HG03175 (cell line): Measurements from ENCODE around the gene CFAP210.

Source experiments
- ATAC-seq: cut with Tn5 transposase; IDR thresholded peaks from one replicate; pipeline ENCODE4 v1.9.1; 2021; ENCODE audit warnings: mild to moderate bottlenecking, moderate library complexity; ENCODE audit not compliant: unreplicated experiment

CFAP210 gene

DNA sequence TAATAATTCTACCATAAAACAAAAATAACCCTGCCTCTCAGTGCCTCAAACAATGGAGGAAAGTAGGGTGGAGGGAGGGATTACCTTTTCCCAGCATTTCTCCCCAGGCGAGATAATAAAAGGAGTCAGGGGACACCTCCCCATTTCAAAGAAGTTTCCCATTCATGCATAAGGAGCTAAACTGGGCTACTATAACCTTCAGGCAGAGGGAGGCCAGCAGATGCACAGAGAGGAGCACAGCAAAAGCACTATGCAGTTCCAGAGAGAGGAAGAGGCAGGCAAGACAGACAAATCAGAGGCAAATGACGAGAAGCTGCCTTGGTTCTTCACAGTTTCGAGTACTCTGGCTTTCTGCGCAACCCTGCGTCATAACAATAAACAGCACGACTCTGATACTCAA lies 17.4 kb downstream of the CFAP210 start:
- ATAC-seq: no peak

- ATAC-seq: no peak
These were observed 17.8 kb downstream of the CFAP210 start for GRCh38 chr2:169676357-169676756.

DNA sequence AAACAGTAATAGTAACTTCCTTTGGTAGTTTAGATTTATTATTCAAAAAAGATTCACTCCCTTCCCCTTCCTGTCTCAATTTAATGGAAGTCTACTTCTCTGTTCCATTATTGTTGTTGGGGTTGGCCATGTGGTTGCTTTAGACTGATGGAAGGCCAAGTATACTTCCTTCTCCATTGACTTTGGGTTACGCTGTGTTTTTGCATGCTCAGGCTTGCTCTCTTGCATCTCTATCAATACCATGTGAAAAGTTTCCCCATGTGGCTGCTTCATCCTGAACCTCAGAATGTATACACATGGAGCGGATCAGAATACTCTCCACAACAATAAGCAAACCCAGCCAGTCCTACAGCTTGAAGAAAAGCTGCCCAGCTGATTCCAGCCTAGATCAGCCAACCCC lies 20.3 kb downstream of the CFAP210 start:
- no peak for ATAC-seq

DNA sequence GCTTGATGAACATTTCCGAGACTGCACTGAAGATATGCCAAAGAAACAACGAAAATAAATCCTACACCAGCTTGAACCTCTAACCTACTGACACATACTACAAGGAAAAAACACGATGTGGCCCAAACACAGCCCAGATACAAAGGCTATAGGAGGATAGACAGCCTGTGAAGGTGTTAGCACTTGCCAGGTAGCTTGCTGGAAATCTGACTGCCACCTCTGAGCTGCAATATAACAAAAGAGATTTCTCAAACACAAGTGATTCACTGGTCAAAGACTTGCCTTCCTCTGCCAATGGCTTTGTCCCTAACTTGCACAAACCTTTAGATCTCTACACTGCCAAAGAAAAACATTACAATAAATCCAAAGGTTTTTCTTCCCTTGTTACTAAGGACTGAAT lies 21.1 kb downstream of the CFAP210 start:
- no peak for ATAC-seq

- ATAC-seq: no peak
These were observed 21.8 kb downstream of the CFAP210 start for GRCh38 chr2:169672406-169672805.

DNA sequence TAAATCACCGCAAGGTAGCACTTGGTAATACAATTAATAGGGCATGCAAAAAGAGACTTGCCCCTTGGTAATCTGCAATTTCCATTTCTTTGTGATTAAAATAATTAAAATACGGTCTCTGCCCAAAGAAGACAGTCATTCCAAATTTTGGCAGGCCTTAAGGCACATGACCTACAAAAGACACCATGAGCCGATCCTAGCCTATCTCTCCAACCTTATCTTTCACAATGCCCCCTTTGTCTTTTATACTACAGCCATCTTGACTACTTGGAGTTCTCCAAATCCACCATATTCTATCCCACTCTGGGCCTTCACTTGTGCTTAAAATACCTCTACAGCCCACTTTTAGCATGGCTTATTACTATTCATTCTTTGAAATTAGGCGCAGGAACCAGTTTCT lies 23.3 kb downstream of the CFAP210 start:
- ATAC-seq: no peak

- ATAC-seq: peak; percentile 51
These were observed 24.0 kb downstream of the CFAP210 start for GRCh38 chr2:169670215-169670651.

- ATAC-seq: no peak
These were observed 26.6 kb downstream of the CFAP210 start for GRCh38 chr2:169667583-169667982.

DNA sequence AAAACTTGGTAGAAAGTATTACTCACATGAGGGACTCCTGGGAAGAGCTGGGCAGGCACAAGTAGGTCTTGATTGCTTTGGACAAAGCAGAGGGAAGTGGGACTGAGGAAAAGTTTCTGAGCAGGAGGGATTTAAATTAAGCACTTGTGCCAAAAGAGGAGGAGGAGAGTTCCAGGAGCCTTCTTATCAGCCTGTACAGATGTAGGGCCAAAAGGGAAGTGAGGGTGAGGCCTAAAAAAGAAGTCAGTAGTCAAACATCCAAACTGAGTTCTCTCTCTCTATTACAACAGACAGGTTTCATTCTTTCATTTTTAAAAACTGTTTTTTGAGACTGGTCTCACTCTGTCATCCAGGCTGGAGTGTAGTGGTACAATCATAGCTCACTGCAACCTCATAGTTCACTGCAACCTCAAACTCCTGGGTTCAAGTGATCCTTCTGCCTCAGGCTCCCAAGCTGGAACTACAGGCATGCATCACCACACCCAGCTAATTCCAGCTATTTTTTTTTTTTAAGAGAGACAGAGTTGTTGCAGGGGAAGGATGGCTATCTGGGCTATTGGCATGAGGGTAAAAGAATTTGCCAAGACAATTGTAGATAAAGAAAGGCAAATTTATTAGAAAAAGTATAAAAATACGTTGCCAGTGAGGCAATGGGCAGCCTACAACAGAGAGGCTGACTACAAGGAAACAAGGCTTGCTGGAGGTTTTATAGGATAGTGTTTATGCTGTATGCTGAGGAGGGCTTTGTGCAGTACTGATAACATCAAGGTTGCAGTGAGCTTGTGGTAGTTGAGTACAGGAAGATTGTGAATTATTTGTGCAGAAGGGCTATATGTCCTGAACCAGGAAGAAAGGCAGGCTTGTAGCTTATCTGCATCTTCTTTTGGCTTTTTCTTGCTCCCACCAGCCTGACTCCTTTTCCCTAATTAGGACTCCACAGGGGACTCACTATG lies 29.0 kb downstream of the CFAP210 start:
- ATAC-seq: no peak

GRCh38 chr2:169664600-169664977 lies 29.6 kb downstream of the CFAP210 start:
- ATAC-seq: no peak

GRCh38 chr2:169663247-169663646 lies 31.0 kb downstream of the CFAP210 start:
- no peak for ATAC-seq

- ATAC-seq: no peak
These were observed 31.5 kb downstream of the CFAP210 start for GRCh38 chr2:169662744-169663143.

- no peak for ATAC-seq
These were observed 32.9 kb downstream of the CFAP210 start for GRCh38 chr2:169661265-169661664.

DNA sequence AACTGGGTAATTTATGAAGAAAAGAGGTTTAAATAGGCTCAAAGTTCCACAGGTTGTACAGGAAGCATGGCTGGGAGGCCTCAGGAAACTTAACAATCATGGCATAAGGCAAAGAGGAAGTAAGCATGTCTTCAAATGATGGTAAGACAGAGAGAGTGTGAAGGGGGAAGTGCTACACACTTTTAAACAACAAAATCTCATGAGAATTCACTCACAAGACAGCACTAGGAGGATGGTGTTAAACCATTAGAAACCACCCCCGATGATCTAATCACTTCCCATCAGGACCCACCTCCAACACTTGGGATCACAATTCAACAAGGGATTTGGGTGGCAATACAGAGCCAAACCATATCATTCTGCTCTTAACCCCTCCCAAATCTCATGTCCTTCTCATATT lies 34.9 kb downstream of the CFAP210 start:
- ATAC-seq: no peak

- no peak for ATAC-seq
These were observed 35.3 kb downstream of the CFAP210 start for GRCh38 chr2:169658877-169659276.

GRCh38 chr2:169656164-169656563 lies 38.0 kb downstream of the CFAP210 start:
- no peak for ATAC-seq

- no peak for ATAC-seq
These were observed 40.6 kb downstream of the CFAP210 start for GRCh38 chr2:169653636-169654035.

- ATAC-seq: no peak
These were observed 44.9 kb downstream of the CFAP210 start for GRCh38 chr2:169649278-169649677.

GRCh38 chr2:169647496-169647895 lies 46.7 kb downstream of the CFAP210 start:
- no peak for ATAC-seq

GRCh38 chr2:169644173-169644572 lies 50.0 kb downstream of the CFAP210 start:
- ATAC-seq: no peak

- no peak for ATAC-seq
These were observed 52.7 kb downstream of the CFAP210 start for GRCh38 chr2:169641464-169641863.

DNA sequence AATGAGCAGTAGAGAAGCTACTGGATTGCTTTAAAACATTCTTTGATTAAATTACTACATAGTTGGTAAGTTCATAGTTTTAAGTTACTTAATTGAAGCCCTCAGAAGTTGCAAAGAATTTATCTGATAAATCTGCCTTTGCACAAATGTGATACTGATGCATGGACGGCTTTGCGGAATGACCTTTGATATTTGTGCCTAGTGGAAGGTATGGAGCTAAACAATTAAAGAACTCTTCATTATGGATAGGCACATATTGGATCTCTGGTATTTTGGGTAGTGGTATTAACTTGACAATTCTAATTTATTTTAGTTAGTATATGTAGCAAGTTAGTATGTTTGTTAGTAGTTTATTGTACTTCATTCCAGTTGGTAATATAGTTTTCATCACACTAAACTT lies 54.1 kb downstream of the CFAP210 start:
- no peak for ATAC-seq

DNA sequence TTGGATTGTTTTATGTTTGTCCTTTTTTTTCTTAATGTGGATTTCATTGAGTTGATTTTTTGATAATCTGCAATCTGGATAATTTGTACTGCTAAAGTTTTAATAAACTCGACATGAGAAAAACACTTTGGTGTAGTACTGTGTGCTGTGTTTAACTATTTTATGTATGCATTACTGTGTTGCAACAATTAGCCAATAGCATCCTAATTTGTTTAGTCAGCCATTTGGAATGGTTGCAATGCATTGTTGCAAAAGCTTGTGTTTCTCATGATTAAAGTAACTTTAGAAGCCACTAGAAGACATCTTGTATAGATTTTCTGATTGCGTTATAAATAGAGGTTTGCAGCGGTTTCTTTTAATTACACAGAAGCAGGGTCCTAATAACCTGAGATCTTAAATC lies 56.6 kb downstream of the CFAP210 start:
- ATAC-seq: no peak
